SU-DHL-6 (cell line): ENCODE measurements around the gene GIGYF1.

ENCODE experiments used
- CTCF ChIP-seq: fragments of 200-600 bp; sonication (generic); IDR thresholded peaks from one replicate; pipeline ENCODE4 v1.5.1; 2017; ENCODE audit warnings: antibody characterized with exemption, mild to moderate bottlenecking, low read length, moderate library complexity; ENCODE audit not compliant: insufficient read depth, poor library complexity, severe bottlenecking
- EZH2phosphoT487 ChIP-seq: fragments of 200-600 bp; sonication (generic), shearing (Covaris generic); conservative IDR thresholded peaks from 2 replicates; pipeline ENCODE4 v1.6.1; 2018; ENCODE audit warnings: mild to moderate bottlenecking, antibody characterized with exemption, low read length, moderate library complexity, mixed read lengths

- TF ChIP-seq CTCF, result no peak
- no peak for TF ChIP-seq EZH2phosphoT487
Measured at GRCh38 chr7:100679927-100680575, 14.0 kb downstream of the GIGYF1 start.
